CD1c-positive myeloid dendritic cell (primary cell): ENCODE results near the gene NACC1.
"Not testable (repeated sequence)": the region's sequence is repeated elsewhere in the genome, so short reads cannot be mapped to it uniquely, and the experiment has no call there.

Source experiments
- DNase-seq: peaks from one replicate; pipeline ENCODE4 v3.0.0-alpha.2; 2016; ENCODE audit errors: extremely low spot score

Gene NACC1

DNA sequence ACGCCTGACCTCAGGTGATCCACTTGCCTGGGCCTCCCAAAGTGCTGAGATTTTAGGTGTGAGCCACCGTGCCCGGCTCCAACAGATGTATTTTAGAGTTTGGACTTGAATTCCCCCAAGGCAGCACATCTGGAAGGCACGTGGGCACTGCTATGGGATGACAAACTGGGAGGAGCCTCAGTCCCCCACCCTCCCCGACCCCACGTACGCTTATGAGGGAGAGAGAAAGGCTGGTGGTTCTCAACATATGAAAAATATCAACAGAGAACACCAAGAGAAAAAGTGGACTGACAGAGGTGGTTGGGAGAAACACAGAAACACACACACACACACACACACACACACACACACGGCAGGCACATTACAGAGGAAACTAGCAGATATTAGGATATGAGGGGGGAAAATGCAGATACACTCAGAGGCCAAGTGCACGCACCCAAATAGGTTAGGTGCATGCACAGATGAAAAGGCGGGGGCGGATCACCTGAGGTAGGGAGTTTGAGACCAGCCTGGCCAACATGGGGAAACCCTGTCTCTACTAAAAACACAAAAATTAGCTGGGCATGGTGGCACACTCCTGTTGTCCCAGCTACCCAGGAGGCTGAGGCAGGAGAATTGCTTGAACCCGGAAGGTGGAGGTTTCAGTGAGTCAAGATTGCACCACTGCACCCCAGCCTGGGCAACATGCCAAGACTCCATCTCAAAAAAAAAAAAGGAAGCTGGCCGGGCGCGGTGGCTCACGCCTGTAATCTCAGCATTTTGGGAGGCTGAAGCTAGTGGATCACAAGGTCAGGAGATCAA is 28.9 kb downstream of the NACC1 start:
- peak; percentile 91 for DNase-seq

DNA sequence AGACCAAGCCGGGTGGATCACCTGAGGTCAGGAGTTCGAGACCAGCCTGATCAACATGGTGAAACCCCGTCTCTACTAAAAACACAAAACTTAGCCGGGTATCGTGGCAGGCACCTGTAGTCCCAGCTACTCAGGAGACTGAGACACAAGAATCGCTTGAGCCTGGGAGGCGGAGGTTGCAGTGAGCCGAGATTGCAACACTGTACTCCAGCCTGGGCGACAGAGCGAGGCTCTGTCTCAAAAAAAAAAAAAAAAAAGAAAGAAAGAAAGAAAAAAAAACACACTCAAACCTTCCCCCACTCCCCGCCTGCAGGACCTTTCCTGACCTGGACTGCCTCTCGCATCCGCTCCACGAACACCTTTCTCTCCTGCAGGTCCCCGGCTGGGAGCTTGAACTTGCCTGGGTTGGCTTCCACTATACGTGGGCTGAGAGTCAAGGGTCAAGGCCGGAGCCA is 31.1 kb downstream of the NACC1 start:
- not testable (repeated sequence) for DNase-seq

DNA sequence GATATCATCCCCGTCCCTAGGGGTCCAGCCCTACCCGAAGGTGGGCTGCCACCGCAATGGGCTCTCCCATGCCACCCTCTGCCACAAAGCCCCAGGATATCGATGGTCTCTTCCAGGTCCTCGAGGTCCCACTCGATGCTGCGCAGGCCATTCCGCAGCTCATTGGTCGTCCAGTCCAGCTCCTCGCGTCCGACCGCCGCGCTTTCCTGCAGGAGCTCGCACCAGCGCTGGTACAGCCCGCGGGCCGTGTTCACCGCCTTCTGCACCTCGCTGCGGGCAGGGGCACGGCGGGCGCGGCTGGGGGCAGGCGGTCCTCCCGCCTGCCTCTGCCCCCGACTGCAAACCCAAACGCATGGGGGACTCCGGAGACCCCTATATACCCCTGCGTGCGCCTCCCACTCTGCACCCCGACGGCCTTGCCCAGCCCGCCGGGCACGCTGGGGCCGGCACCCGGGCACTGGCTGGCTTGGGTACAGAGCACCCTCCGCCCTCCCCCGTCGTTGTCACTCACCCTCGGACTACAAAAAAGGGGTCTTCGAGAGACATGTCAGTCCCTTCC is 31.6 kb downstream of the NACC1 start:
- peak; percentile 44 for DNase-seq

DNA sequence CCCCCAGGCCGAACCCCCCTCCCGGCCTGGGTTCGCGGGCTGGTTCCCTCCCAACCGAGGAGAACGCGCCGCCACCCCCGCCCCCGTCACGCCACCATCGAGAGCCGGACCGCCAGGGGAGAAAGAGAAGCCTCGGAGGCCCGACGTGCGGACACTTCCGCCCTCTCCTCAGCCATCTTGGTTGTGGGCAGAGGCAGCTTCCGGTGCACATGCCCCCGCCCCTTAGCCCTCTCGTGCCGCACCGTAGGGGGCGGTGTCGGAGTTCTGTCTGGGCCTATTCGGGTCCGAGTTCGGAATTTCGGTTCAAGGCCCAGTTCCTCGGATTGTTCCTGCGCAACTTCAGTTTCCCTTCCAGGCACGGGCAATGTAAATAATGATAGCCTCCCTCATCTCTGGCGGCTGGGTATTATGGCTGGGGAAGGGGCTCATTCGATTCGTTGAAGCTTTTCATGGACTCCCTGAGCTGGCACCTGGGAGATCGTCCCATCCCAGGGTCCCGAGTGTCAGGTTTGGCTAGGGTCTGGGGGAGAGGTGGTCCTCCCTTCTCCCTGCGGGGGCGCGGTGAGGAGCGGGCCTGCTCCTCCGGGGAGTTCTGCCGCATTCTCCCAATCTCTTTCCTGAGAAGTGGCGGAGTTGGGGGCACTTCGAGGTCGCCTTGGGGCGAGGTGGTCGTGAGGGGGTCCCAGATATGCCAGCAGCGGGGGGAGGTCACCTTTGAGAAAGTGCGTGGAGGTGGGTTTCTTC is 32.3 kb downstream of the NACC1 start, which contains the start of the genes IER2 and STX10:
Gene IER2, plus strand, starts transcription at position 225 of the 744 bp plus-strand sequence. CDS start 2,776 bp downstream, outside the sequence.
Gene STX10, minus strand, starts transcription at position 189 of the 744 bp plus-strand sequence. CDS start 202 bp downstream, outside the sequence.
- peak; percentile 97 for DNase-seq

DNA sequence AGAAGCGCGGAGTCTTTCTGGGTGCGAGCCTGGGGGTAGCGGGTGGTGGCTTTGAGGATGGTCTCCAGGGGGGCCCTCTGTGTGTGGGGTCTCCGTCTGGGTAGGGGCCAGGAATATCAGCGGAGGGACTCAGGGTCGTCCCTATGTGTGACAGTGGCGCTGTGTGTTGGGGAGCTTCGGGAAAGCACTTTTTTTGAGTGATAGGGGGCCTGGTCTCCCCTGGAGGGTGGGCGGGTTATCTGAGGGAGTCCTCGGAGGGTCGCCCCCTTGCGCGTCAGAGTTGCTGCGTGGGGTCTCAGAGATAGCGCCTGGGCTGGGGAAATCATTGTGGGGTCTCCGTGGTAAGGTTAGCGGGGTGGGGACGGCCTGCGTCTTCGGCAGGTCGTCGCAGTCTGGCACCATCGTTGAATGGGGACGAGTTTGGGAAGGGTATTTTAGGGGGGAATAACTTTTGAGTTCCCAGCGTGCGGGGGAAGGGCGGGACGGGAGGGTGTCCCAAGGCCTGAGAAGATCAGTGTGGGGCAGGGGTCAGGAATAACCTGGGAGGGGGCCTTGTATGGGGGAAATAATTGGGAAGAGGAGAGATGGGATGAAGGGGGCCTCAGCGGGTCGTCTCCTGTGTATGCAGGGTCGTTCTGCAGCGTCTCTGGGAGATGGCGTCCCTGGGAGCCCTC is 33.0 kb downstream of the NACC1 start:
- DNase-seq = no peak

DNA sequence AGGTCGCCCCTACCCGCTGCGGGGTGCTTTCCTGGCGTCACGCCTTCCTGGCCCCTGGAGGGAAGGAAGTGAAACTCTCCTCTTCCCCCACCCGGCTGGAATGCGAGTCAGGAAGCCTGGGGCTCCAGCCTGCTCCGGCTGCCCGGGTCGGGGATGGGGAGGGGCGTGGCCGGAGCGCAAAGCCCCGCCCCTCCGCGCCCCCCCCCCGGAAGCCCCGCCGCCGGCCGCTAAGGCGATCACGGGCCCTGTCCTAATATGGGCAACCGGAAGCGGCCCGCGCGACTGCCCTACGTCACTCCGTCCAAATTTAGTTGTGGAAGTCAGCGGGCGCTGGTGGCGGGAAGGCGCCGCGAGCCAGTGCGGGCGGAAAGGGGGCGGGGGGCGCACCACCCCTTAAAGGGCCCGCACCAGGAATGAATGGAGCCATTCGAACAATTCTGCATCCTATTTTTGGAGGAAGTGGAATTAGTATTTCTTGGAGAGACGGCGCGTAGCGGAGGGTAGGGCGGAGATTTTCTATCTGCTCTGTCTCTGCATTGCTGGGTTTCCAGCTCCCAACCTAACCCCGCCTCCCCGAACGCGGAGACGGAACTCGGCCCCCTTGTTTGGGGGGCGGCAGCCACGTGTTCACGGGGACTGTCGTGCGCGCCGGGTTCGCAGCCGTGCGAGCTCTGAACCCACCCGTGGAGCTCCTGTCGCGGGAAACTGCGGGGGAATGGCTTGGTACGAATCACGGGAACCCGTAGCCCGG is 33.7 kb downstream of the NACC1 start:
- DNase-seq = peak; percentile 98

DNA sequence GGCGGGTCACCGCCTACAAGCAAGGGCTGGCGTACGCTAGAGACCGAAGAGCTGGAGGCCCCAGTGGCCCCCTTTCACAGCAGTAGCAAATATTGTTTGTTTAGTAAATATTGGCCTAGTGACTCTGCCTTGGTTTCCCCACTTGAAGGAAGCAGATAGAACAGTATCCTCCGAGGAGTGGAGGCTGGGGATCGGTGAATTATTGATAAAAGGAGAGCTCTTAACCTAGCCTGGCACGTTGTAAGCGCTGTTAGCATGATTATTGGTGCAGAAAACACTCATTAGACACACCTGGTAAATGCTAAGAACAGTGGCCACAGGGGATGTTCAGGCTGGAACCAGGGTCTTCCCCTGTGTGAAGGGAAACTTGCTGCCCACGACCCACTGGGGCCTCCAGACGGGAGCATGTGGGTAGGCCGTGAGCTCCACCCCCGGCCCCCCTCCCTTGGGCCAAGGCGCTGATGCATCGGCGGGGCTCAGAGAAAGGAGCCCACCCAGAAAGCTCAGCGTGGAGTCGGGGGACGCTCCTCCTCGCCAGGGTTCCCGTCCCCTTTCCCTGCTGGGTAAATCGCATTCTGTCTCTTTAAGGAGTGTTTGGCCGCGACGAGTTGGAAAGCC is 34.4 kb downstream of the NACC1 start:
- DNase-seq = no peak

DNA sequence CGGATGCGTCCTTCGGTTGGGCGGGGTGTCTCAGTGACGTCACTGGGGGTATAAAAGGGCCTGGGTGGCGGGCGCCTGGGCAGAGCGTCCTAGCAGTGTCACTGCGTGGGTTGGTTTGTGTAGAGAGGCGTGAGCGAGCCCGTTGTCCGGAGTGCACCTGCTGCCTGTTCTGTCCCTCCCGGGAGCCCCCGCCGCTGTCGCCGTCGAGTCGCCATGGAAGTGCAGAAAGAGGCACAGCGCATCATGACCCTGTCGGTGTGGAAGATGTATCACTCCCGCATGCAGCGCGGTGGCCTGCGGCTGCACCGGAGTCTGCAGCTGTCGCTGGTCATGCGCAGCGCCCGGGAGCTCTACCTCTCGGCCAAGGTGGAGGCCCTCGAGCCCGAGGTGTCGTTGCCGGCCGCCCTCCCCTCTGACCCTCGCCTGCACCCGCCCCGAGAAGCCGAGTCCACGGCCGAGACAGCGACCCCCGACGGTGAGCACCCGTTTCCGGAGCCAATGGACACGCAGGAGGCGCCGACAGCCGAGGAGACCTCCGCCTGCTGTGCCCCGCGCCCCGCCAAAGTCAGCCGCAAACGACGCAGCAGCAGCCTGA is 35.0 kb downstream of the NACC1 start:
- peak; percentile 99 for DNase-seq

DNA sequence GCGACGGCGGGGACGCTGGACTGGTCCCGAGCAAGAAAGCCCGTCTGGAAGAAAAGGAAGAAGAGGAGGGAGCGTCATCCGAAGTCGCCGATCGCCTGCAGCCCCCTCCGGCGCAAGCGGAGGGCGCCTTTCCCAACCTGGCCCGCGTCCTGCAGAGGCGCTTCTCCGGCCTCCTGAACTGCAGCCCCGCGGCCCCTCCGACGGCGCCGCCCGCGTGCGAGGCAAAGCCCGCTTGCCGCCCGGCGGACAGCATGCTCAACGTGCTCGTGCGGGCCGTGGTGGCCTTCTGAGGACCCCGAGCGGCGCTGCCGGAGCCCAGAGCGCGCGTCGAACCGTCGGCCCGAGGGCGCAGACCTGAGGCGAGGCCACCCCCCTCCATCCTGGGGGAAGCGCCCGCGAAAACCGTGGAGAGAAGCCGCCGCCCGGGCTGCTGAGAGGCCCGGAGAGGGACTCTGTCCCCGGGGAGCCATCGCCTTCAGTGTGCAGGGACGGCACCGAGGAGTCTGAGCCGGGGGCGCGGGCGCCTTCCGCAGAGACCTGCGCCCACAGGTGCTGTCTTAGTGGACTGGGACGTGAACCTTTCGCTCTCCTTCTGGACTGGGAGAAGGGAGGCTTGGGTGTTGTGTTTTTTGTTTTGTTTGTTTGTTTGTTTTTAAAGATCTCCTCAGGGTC is 35.6 kb downstream of the NACC1 start:
- no peak for DNase-seq

DNA sequence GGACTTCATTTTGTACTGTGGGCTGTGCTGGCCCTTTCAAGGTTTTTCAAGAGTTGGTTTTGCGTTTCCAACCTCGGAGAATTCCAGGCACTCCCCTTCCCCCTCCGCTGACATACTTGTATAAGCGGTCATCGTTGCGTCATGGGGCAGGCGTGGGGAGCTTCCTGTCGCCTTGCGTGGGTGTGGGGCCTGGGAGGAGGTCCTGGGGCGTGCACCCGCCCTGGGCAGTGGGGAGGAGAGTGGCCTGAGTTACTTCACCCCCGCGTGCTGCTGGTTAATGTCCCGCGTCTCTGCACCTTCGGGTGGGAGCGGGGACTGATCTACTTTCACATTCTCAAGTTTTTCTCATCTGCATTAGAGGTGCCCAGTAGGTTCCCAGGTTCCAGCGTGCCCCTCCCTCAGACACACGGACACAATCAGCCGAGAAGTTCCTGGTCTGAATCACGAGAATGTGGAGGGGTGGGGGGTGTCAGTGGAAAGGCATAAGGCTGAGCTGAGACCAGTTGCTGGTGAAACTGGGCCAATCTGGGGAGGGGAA is 36.2 kb downstream of the NACC1 start:
- DNase-seq = peak; percentile 95

DNA sequence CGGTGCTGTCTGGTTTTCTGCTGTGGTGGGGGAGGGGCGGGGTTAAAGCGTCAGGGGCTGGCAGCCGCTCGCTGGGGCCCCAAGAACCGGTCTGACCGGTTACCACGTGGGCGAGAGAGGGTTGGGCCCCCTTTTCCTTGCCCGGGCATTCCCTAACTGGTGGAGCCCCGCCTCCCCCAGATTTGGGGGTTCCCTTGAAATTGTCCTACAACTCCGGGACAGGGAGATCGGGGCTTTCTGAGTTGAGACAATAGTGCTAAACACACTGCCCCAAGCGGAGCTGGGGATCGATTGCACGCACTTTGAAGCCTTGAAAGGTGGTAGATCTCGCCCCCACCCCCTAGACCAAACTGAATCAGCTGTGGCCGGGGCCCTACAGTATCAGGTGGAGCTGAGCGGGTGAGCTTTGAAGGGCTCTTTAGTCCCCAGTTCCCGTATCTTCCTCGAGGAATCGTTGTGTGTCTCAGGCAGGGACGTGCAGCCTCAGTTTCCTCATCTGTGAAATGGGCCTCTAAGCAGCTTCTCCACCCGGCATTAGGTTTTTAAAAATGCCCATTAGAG is 36.9 kb downstream of the NACC1 start:
- peak; percentile 57 for DNase-seq

DNA sequence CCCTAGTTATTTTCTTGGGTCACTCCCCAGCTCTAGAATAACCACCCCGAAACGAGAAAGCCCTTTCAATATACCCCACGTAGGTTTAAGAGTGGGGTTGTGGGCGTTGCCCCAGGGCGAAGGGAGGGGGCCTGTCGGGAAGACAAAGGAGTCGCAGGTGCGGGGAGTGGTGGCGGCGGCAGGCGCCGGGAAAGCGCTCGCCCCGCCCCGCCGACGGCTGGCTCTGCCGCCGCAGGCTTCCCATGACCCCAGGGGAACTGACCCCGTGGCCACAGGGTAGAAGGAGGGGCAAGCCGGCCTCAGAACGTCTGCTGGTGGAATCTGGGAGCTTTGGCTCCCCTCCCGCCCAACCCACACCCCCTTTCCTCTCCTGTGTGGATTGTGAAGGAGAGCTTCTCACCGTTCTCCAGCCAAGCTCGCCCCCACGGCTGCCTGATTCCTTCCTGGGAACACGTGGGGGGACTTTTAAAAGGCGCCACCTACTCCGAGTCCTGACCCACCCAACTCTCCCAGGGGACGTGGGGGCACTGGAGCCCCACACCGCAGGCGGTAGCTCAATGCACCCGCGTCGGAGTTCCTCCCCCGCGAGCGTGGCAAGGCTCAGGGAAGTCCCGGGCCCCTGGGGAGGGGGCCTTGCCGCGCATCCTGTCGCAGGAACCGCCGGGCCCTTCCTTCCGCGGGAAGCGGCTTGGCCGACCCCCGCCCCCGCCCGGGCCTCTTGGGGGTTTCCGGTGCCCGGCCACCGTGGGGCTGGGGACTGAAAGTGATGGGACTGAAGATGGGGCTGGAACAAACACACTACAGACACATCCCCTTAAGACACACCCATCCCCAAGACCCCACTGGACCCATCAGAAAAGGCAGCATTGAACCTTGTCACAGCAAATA is 37.7 kb downstream of the NACC1 start:
- DNase-seq = peak; percentile 73

DNA sequence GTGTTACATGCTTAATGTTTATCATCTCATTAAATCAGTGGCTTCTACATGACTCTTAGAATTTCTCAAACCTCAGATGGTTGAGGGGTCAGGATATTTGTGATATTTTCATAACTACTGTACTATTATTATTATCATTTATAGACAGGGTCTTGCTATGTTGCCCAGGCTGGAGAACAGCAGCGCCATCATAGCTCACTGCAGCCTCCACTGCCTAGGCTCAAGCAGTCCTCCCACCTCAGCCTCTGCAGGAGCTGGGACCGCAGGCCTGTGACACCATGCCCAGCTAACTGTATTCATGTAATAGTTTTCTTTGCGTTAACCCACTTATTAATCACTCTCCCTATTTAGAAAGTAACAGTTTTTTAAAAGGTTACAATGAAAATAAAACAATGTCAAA is 41.6 kb downstream of the NACC1 start:
- DNase-seq = no peak

DNA sequence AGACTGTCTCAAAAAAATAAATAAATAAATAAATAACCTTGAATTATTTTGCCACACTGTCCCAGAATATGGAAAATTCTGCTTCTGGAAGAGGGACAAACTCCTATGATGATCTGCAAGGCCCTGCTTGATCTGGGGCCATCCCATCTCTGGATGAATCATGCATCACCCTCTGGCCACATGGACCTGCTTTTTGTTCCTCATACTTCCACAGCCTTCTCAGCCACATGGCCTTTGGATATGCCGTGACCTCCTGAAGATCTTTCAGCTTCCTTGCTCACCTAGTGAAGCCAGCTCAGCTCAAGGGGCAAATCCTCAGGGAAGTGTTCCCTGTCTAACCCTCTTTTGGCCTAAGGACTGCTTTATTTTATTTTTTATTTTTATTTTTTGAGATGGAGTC is 42.5 kb downstream of the NACC1 start:
- DNase-seq = peak; percentile 56

DNA sequence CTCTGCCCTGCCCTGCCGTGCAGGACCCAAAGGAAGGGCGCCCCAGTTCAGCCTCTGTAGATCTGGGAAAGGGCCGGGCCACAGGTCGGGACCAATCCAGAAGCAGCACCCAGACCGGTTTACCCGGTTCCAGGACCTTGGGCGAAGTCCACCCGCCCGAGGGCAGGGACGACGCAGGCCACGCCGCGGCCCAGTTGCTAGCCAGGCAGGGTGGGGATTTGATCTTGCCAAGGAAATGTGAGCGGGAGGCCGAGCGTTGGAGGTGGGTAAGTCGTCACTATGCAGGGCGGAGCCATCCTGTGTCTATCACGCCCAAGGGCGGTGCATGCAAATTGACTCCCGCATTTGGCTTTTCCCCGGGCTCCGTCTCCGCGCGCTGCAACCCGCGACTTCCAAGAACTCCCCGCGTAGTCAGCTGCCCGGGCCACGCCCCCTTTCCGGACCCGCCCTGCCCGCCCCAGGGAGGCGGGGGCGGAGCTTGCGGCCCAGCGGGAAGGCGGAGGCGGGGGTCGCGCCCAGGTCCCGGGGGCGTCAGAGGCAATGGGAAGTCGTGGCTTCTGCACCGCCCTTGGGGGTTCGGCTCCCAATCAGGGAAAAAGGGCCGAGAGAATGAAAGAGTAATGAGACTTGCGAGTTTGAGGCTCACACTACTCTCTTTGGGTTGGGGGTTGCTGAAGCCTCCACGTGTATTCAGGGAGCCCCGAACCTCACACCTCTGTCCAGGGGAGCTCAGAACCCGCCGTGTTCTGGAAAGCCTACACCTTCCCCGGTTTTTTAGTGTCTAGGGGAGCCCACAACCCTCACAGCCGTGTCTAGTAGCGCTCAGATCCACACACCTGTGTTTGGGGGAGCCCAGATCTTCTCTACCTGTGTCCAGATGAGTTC is 44.9 kb downstream of the NACC1 start:
- peak; percentile 91 for DNase-seq

DNA sequence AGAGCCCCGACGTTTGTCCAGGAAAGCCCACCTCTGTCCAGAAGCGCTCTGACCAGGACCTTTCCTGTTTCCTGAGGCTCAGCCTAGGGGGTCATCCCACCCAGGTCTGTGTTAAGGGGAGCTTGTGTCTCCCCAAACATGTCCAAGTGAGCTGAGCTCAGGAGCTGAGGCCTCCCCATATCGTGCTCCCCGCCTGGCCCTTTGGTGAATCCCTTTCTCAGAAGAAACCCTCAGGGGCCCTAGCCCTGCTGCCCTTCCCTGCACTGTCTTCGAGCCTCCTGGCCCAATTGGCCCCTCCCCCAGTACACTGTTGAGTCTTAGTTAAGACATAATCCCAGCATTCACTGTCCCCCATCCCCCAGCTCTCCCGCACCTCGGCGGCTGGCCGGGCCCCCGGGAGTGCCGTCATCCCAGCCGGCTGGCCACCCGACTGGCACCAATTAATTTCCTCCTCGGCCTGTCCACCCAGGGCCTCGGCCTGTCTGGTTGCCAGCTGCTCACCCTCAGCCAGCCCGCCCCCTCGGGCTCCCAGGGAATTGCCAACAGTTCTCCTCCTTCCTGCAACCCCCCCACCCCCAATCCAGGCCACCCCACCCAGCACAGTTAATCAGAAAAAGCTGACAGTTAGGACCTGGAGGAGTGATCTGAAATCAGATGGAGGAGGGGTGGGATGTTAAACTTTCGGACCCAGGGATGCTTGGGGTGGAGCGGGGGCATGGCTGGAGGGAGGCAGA is 45.7 kb downstream of the NACC1 start:
- DNase-seq = peak; percentile 38
